IPS-18c (cell line): ENCODE data around the gene FOXK2.
"Not testable (repeated sequence)": the region's sequence is repeated elsewhere in the genome, so short reads cannot be mapped to it uniquely, and the experiment has no call there.

ENCODE experiments used
- H3K4me3 ChIP-seq: 2 replicates; pipeline ENCODE4 v1.7.0; 2013; ENCODE audit warnings: low read depth, mild to moderate bottlenecking, low read length, moderate library complexity; ENCODE audit not compliant: insufficient read depth
- H3K9me3 ChIP-seq: one replicate; pipeline ENCODE4 v1.6.1; 2013; ENCODE audit warnings: mild to moderate bottlenecking, low read length, moderate library complexity; ENCODE audit not compliant: control insufficient read depth, insufficient read depth

Gene FOXK2

GRCh38 chr17:82551779-82552457 is 32.4 kb downstream of the FOXK2 start:
- Histone ChIP-seq H3K9me3 (no peaks in the 10 kb centered on the region), H3K4me3 (no peak overlapping the region; the same call in 1 of the 2 replicates)

- H3K4me3 ChIP-seq, result no peak overlapping the region
- H3K9me3 ChIP-seq, result no peaks in the 10 kb centered on the region
Observed at GRCh38 chr17:82552580-82552979, 33.0 kb downstream of the FOXK2 start.

GRCh38 chr17:82553210-82553930 is 33.8 kb downstream of the FOXK2 start:
- Histone ChIP-seq H3K4me3 (no peak overlapping the region), H3K9me3 (no peaks in the 10 kb centered on the region)

- not testable (repeated sequence) for H3K4me3 ChIP-seq, H3K9me3 ChIP-seq
Observed at GRCh38 chr17:82557510-82557909, 38.0 kb downstream of the FOXK2 start.

GRCh38 chr17:82559566-82560251 is 40.2 kb downstream of the FOXK2 start:
- Histone ChIP-seq H3K9me3 (no peaks in the 10 kb centered on the region), H3K4me3 (no peak overlapping the region)

- H3K9me3 ChIP-seq, result no peaks in the 10 kb centered on the region
- H3K4me3 ChIP-seq, result no peak overlapping the region
Observed at GRCh38 chr17:82560252-82560642, 40.7 kb downstream of the FOXK2 start.

GRCh38 chr17:82560802-82561428 is 41.4 kb downstream of the FOXK2 start:
- no peak overlapping the region for H3K4me3 ChIP-seq

GRCh38 chr17:82561429-82562035 is 42.0 kb downstream of the FOXK2 start:
- Histone ChIP-seq H3K9me3 (no peaks in the 10 kb centered on the region), H3K4me3 (no peak overlapping the region)

More at GRCh38 chr17:82560802-82561428, 41.4 kb downstream of the FOXK2 start:
- H3K9me3 ChIP-seq, result no peaks in the 10 kb centered on the region

GRCh38 chr17:82562718-82563220 is 43.2 kb downstream of the FOXK2 start:
- H3K4me3 ChIP-seq, H3K9me3 ChIP-seq: not testable (repeated sequence)

GRCh38 chr17:82563318-82563717 is 43.8 kb downstream of the FOXK2 start:
- H3K4me3 ChIP-seq, result no peak overlapping the region
- H3K9me3 ChIP-seq, result no peaks in the 10 kb centered on the region

GRCh38 chr17:82563745-82564144 is 44.2 kb downstream of the FOXK2 start:
- H3K4me3 ChIP-seq, H3K9me3 ChIP-seq: not testable (repeated sequence)

GRCh38 chr17:82564241-82564640 is 44.7 kb downstream of the FOXK2 start:
- H3K4me3 ChIP-seq, result no peak overlapping the region
- no peaks in the 10 kb centered on the region for H3K9me3 ChIP-seq

GRCh38 chr17:82565551-82565950 is 46.0 kb downstream of the FOXK2 start:
- no peaks in the 10 kb centered on the region for H3K9me3 ChIP-seq
- no peak overlapping the region for H3K4me3 ChIP-seq

GRCh38 chr17:82566129-82566960 is 46.8 kb downstream of the FOXK2 start:
- Histone ChIP-seq H3K9me3 (no peaks in the 10 kb centered on the region), H3K4me3 (no peak overlapping the region)

GRCh38 chr17:82567286-82567685 is 47.8 kb downstream of the FOXK2 start:
- Histone ChIP-seq H3K9me3 (no peaks in the 10 kb centered on the region), H3K4me3 (no peak overlapping the region)

- no peaks in the 10 kb centered on the region for H3K9me3 ChIP-seq
- H3K4me3 ChIP-seq, result no peak overlapping the region
Observed at GRCh38 chr17:82568997-82569393, 49.5 kb downstream of the FOXK2 start.
